Measurements from ENCODE around the gene DSC1. TPM values are rescaled to one million over a fixed set of nuclear protein-coding genes. Genes with fewer than 3 reads are reported as not detected.

Gene DSC1
- total and polyA plus RNA-seq, 2 experiments from 2014 or later: not detected

DNA sequence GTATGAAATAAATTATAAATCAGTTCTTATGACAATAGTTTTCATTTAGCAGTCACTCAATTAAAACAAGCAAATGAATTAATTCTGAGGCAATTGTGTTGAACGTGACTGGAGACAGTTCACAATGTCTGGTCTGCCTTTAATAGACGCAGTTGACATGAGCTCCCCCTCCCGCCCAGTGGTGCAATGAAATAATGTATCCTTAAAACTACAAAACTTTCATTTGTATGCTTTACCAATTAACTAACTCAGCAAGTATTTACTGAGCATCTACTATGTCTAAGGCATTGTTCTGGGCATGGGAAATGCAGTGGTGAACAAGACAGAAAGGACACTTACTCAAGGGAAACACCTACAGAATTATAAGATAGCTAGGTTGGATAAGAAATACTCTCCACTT lies 56.9 kb downstream of the DSC1 start:
- H4K20me1 ChIP-seq (replicated peaks; ENCODE audit: insufficient read depth): no peaks in the 10 kb centered on the region
- H3K4me1 ChIP-seq (ENCODE audit: insufficient read depth): peaks cover 15% of the 10 kb centered on the region
- DNase-seq (ENCODE audit: low spot score) (no peak), ATAC-seq (no peak)
- H3K27ac Mint-ChIP-seq: no peak overlapping the region
- peaks cover 15% of the 10 kb centered on the region for H3K4me1 Mint-ChIP-seq
- no peaks in the 10 kb centered on the region for H3K36me3 Mint-ChIP-seq (ENCODE audit: low read depth)
- H3K4me2 ChIP-seq: no peak overlapping the region
- no peak overlapping the region for H3K4me3 Mint-ChIP-seq
- no peaks in the 10 kb centered on the region for H3K9me3 Mint-ChIP-seq
- H3K79me2 ChIP-seq (replicated peaks; ENCODE audit: insufficient read depth): no peaks in the 10 kb centered on the region
- H2AFZ ChIP-seq: no peak overlapping the region
- TF ChIP-seq, protein P1, sequence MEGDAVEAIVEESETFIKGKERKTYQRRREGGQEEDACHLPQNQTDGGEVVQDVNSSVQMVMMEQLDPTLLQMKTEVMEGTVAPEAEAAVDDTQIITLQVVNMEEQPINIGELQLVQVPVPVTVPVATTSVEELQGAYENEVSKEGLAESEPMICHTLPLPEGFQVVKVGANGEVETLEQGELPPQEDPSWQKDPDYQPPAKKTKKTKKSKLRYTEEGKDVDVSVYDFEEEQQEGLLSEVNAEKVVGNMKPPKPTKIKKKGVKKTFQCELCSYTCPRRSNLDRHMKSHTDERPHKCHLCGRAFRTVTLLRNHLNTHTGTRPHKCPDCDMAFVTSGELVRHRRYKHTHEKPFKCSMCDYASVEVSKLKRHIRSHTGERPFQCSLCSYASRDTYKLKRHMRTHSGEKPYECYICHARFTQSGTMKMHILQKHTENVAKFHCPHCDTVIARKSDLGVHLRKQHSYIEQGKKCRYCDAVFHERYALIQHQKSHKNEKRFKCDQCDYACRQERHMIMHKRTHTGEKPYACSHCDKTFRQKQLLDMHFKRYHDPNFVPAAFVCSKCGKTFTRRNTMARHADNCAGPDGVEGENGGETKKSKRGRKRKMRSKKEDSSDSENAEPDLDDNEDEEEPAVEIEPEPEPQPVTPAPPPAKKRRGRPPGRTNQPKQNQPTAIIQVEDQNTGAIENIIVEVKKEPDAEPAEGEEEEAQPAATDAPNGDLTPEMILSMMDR (conservative IDR thresholded peaks at IDR 0.05; ENCODE audit: low read depth in 2 of 2): peak; percentile 22 to 27; a peak in 3 of 4 replicates
- TF ChIP-seq NANOG (IDR thresholded peaks at IDR 0.05; ENCODE audit: borderline replicate concordance): no peak
- peaks cover 3% of the 10 kb centered on the region for H3K27me3 Mint-ChIP-seq (ENCODE audit: insufficient read depth, low read depth, poor library complexity)
- no peaks in the 10 kb centered on the region for H3K27me3 ChIP-seq (ENCODE audit: insufficient read depth)
- H3K36me3 ChIP-seq (ENCODE audit: insufficient read depth): no peaks in the 10 kb centered on the region
- no peaks in the 10 kb centered on the region for H3K9me2 ChIP-seq (ENCODE audit: insufficient read depth)
- no peak overlapping the region for H3K27ac ChIP-seq (ENCODE audit: low read depth)
- H3K4me3 ChIP-seq: no peak overlapping the region
- no peaks in the 10 kb centered on the region for H3F3A ChIP-seq (replicated peaks; ENCODE audit: low read depth)

DNA sequence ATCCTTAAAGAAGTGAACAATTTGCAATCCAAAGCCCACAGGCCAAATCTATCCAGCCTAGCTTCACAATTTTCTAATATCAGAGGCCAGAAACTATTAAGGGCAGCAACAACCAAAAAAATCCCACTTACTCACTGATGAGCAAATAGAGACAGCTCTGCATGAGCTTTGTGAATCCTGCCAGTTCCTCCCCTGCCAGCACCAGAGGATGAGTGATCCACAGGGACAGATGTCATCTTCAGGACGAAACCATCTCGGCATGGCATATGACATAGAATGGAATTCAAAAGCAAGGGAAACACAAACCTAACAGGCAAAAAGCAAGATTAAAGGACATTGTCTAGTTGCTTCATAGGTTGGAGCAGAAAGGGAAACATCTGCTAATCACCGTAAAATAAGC lies 58.2 kb downstream of the DSC1 start:
- DNase-seq (ENCODE audit: low spot score) (no peak), ATAC-seq (no peak)
- H3K9me3 Mint-ChIP-seq: no peaks in the 10 kb centered on the region
- H3K79me2 ChIP-seq (replicated peaks; ENCODE audit: insufficient read depth): peaks cover 8% of the 10 kb centered on the region
- peaks cover 6% of the 10 kb centered on the region; the same call in 1 of the 2 replicates for H3K27me3 ChIP-seq (ENCODE audit: insufficient read depth)
- H3F3A ChIP-seq (replicated peaks; ENCODE audit: low read depth): no peaks in the 10 kb centered on the region
- H3K4me1 ChIP-seq (ENCODE audit: insufficient read depth): peaks cover 20% of the 10 kb centered on the region
- no peak overlapping the region for H3K4me3 ChIP-seq
- H3K4me3 Mint-ChIP-seq: no peak overlapping the region
- peaks cover 4% of the 10 kb centered on the region for H3K27me3 Mint-ChIP-seq (ENCODE audit: insufficient read depth, low read depth, poor library complexity)
- H3K4me1 Mint-ChIP-seq: peaks cover 23% of the 10 kb centered on the region
- H3K27ac ChIP-seq (ENCODE audit: low read depth): no peak overlapping the region
- H3K27ac Mint-ChIP-seq: no peak overlapping the region
- H3K36me3 ChIP-seq (ENCODE audit: insufficient read depth): no peaks in the 10 kb centered on the region
- H2AFZ ChIP-seq: no peak overlapping the region
- H3K36me3 Mint-ChIP-seq (ENCODE audit: low read depth): no peaks in the 10 kb centered on the region
- H3K4me2 ChIP-seq: no peak overlapping the region
- H4K20me1 ChIP-seq (replicated peaks; ENCODE audit: insufficient read depth): no peaks in the 10 kb centered on the region
- H3K9me2 ChIP-seq (ENCODE audit: insufficient read depth): no peaks in the 10 kb centered on the region
- TF ChIP-seq CREB1 (CRISPR knock-in tag; IDR thresholded peaks at IDR 0.05; ENCODE audit: low read depth) (no peak), ZNF331 (CRISPR knock-in tag; IDR thresholded peaks at IDR 0.05; ENCODE audit: low read depth) (no peak), EZH2phosphoT487 (IDR thresholded peaks at IDR 0.05; ENCODE audit: unreplicated experiment) (no peak), EZH2 (IDR thresholded peaks at IDR 0.05; ENCODE audit: low read depth, unreplicated experiment) (no peak), NANOG (IDR thresholded peaks at IDR 0.05; ENCODE audit: borderline replicate concordance) (no peak), STAT1 (IDR thresholded peaks at IDR 0.05; ENCODE audit: unreplicated experiment) (no peak), JUNB (IDR thresholded peaks at IDR 0.05; ENCODE audit: unreplicated experiment) (no peak), POLR2AphosphoS5 (IDR thresholded peaks at IDR 0.05; ENCODE audit: low read depth) (no peak)
- TF ChIP-seq, protein P1 (conservative IDR thresholded peaks at IDR 0.05; ENCODE audit: low read depth in 2 of 2): no peak
- TF ChIP-seq, protein P2, sequence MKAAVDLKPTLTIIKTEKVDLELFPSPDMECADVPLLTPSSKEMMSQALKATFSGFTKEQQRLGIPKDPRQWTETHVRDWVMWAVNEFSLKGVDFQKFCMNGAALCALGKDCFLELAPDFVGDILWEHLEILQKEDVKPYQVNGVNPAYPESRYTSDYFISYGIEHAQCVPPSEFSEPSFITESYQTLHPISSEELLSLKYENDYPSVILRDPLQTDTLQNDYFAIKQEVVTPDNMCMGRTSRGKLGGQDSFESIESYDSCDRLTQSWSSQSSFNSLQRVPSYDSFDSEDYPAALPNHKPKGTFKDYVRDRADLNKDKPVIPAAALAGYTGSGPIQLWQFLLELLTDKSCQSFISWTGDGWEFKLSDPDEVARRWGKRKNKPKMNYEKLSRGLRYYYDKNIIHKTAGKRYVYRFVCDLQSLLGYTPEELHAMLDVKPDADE (IDR thresholded peaks at IDR 0.05): no peak
- TF ChIP-seq, protein P3, sequence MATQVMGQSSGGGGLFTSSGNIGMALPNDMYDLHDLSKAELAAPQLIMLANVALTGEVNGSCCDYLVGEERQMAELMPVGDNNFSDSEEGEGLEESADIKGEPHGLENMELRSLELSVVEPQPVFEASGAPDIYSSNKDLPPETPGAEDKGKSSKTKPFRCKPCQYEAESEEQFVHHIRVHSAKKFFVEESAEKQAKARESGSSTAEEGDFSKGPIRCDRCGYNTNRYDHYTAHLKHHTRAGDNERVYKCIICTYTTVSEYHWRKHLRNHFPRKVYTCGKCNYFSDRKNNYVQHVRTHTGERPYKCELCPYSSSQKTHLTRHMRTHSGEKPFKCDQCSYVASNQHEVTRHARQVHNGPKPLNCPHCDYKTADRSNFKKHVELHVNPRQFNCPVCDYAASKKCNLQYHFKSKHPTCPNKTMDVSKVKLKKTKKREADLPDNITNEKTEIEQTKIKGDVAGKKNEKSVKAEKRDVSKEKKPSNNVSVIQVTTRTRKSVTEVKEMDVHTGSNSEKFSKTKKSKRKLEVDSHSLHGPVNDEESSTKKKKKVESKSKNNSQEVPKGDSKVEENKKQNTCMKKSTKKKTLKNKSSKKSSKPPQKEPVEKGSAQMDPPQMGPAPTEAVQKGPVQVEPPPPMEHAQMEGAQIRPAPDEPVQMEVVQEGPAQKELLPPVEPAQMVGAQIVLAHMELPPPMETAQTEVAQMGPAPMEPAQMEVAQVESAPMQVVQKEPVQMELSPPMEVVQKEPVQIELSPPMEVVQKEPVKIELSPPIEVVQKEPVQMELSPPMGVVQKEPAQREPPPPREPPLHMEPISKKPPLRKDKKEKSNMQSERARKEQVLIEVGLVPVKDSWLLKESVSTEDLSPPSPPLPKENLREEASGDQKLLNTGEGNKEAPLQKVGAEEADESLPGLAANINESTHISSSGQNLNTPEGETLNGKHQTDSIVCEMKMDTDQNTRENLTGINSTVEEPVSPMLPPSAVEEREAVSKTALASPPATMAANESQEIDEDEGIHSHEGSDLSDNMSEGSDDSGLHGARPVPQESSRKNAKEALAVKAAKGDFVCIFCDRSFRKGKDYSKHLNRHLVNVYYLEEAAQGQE (IDR thresholded peaks at IDR 0.05; ENCODE audit: unreplicated experiment): no peak
